Mammary epithelial cell (primary cell): ENCODE data around the gene PEAK1.

Source experiments
- EZH2 ChIP-seq: IDR thresholded peaks from 2 replicates; pipeline ENCODE4 v1.6.1; 2012; ENCODE audit warnings: low read length, inconsistent platforms, borderline replicate concordance
- TF ChIP-seq, protein P1 (sequence below), 2 donors: IDR thresholded peaks in 1 of 2; conservative IDR thresholded peaks in 1 of 2; 2 replicates each; pipeline ENCODE4 v1.5.1; 2011 to 2012; ENCODE audit warnings: inconsistent platforms in 2 of 2, low read length in 2 of 2, mild to moderate bottlenecking in 2 of 2, control low read depth in 1 of 2, low read depth in 1 of 2; ENCODE audit not compliant: insufficient read depth in 1 of 2; ENCODE audit errors: extremely low read depth in 1 of 2

DNA sequence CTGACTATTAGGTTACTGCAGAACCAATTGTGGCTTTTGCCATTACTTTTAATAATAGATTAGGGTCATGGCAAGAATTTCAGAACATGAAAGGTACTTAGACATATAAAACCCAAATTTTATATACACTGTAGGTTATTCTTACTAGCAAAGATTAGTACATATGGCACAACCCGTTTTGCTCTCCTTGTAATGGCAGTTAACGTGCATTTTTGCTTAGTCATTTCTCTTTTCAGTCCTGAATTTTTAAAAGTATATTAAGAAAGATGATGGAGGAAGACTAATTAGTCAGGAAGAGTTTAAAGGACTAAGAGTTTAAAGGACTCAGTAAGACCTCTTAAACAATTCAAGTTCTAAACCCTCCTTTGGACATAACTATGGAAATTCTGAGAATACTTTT, 114.0 kb downstream of the PEAK1 start:
- TF ChIP-seq EZH2 = no peak
- TF ChIP-seq, protein P1, sequence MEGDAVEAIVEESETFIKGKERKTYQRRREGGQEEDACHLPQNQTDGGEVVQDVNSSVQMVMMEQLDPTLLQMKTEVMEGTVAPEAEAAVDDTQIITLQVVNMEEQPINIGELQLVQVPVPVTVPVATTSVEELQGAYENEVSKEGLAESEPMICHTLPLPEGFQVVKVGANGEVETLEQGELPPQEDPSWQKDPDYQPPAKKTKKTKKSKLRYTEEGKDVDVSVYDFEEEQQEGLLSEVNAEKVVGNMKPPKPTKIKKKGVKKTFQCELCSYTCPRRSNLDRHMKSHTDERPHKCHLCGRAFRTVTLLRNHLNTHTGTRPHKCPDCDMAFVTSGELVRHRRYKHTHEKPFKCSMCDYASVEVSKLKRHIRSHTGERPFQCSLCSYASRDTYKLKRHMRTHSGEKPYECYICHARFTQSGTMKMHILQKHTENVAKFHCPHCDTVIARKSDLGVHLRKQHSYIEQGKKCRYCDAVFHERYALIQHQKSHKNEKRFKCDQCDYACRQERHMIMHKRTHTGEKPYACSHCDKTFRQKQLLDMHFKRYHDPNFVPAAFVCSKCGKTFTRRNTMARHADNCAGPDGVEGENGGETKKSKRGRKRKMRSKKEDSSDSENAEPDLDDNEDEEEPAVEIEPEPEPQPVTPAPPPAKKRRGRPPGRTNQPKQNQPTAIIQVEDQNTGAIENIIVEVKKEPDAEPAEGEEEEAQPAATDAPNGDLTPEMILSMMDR (conservative IDR thresholded peaks at IDR 0.05 in 1 of 2, IDR thresholded peaks at IDR 0.05 in 1 of 2; ENCODE audit: extremely low read depth in 1 of 2, insufficient read depth in 1 of 2, low read depth in 1 of 2, low read length in 2 of 2) = no peak
